Nephron (organoid): ENCODE data around the gene SPRR4.
A peak's percentile ranks its signal among the peaks of the same experiment; 100 is the strongest.

ENCODE experiments used
- H3K27ac Mint-ChIP-seq, 3 experiments: 2 replicates each; pipeline ENCODE4 v1.8.0; 2020; ENCODE audit warnings: mixed read lengths in 3 of 3, mild to moderate bottlenecking in 2 of 3, moderate library complexity in 1 of 3
- H3K27me3 Mint-ChIP-seq: 2 replicates; pipeline ENCODE4 v1.8.0; 2021; ENCODE audit warnings: low read depth, mild to moderate bottlenecking, moderate library complexity, mixed read lengths
- H3K36me3 Mint-ChIP-seq: 2 replicates; pipeline ENCODE4 v1.8.0; 2020; ENCODE audit warnings: low read depth, mixed read lengths
- H3K4me1 Mint-ChIP-seq: 2 replicates; pipeline ENCODE4 v1.8.0; 2020; ENCODE audit warnings: mixed read lengths
- H3K4me3 Mint-ChIP-seq, 3 experiments: 2 replicates each; pipeline ENCODE4 v1.8.0; 2020; ENCODE audit warnings: mild to moderate bottlenecking in 3 of 3, mixed read lengths in 3 of 3, moderate library complexity in 2 of 3
- H3K9me3 Mint-ChIP-seq: 2 replicates; pipeline ENCODE4 v1.8.0; 2020; ENCODE audit warnings: mixed read lengths
- TF ChIP-seq, protein P1 (sequence below), 3 experiments: fragments of 200-600 bp; sonication (generic); IDR thresholded peaks; one replicate each; pipeline ENCODE4 v1.5.0; 2021; ENCODE audit warnings: antibody characterized with exemption in 3 of 3; ENCODE audit not compliant: unreplicated experiment in 3 of 3

The SPRR4 gene

DNA sequence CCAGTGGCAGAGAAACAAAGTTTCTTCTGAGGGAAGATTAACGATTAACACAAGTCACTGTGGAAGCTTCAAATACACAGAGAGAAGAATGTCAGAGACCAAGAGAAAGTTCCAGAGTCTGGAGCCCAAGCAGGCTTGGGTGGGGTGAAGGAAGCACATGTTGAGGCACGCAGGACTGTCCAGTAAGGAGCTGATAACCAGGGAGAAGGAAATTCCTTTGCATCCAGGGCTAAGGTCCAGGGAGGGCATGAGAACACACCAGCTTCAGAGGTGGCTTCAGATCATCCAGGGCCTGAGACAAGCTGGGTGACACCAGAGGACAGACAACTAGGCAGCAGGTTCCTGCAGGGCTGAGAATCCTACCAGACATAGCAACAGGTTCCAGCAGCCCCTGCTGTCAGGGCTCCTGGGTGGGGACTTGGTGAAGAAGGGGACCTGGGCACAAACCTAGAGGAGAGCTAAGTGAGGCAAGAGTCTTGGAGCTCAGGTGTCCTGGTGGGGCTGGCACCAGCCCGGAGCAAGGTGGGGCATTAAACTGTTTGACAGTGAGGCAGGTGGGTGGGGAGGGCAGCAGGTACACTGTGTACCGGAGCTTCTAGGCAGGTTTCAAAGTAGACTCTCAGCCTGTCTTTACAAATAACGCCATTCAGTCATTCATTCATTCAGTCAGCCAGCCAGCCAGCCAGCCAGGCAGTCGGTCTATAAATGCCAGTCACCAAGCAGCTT lies 10.9 kb downstream of the SPRR4 start:
- Mint-ChIP-seq H3K27ac (peak overlapping the region in 2 of 3 experiments; percentile 39 to 82), H3K27me3 (peaks cover 18% of the 10 kb centered on the region), H3K36me3 (no peaks in the 10 kb centered on the region), H3K4me3 (no peak overlapping the region), H3K4me1 (peaks cover 8% of the 10 kb centered on the region), H3K9me3 (no peaks in the 10 kb centered on the region)
- TF ChIP-seq, protein P1, sequence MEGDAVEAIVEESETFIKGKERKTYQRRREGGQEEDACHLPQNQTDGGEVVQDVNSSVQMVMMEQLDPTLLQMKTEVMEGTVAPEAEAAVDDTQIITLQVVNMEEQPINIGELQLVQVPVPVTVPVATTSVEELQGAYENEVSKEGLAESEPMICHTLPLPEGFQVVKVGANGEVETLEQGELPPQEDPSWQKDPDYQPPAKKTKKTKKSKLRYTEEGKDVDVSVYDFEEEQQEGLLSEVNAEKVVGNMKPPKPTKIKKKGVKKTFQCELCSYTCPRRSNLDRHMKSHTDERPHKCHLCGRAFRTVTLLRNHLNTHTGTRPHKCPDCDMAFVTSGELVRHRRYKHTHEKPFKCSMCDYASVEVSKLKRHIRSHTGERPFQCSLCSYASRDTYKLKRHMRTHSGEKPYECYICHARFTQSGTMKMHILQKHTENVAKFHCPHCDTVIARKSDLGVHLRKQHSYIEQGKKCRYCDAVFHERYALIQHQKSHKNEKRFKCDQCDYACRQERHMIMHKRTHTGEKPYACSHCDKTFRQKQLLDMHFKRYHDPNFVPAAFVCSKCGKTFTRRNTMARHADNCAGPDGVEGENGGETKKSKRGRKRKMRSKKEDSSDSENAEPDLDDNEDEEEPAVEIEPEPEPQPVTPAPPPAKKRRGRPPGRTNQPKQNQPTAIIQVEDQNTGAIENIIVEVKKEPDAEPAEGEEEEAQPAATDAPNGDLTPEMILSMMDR (IDR thresholded peaks at IDR 0.05; ENCODE audit: unreplicated experiment in 3 of 3): no peak

DNA sequence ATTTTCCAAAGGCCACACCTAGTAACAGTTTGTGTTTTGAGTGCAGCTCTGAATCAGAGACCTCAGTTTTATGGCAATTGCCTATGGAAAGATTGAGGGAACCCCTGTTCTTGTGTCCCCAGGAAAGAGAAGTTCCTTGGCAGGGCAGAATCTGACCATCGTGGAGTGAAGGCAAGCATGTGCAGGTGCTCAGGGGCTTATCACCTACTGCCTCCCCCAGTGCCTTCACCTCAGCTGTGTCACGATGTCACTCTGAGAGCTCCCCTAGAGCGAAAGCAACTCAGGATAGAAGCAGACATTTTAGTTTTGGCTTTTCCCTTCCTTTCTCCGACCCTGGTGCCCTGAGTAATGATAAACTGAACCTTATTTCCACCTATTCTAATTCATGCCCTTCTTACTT lies 11.6 kb downstream of the SPRR4 start:
- TF ChIP-seq, protein P1 (IDR thresholded peaks at IDR 0.05; ENCODE audit: unreplicated experiment in 3 of 3): no peak
- H3K27ac Mint-ChIP-seq: no peak overlapping the region
- no peaks in the 10 kb centered on the region for H3K36me3 Mint-ChIP-seq

DNA sequence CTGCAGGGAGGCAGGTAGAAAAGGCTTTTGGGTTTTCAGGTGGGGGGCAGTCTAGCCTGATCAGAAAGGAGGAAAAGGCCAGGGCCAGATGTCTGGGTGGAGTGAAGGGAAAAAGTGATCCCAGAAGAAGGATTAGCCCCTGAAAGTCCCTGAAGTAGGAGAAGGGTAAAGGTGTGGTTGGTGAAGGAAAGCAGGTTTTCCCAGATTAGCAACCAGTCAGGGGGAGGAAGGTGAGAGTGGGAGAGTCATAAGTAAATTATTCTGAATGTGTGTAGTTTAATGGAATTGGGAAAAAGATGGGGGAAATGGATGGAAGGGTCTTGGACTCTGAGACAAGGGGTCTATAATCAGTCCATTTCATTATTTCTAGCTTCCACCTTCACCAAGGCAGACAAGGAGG lies 12.8 kb downstream of the SPRR4 start:
- Mint-ChIP-seq H3K27me3 (peaks cover 18% of the 10 kb centered on the region), H3K4me1 (peaks cover 8% of the 10 kb centered on the region), H3K9me3 (no peaks in the 10 kb centered on the region), H3K4me3 (no peak overlapping the region), H3K36me3 (no peaks in the 10 kb centered on the region), H3K27ac (no peak overlapping the region)
- TF ChIP-seq, protein P1 (IDR thresholded peaks at IDR 0.05; ENCODE audit: unreplicated experiment in 3 of 3): no peak

More for the DNA sequence above, 11.6 kb downstream of the SPRR4 start:
- Mint-ChIP-seq H3K4me3 (no peak overlapping the region), H3K4me1 (peaks cover 8% of the 10 kb centered on the region), H3K9me3 (no peaks in the 10 kb centered on the region), H3K27me3 (peaks cover 18% of the 10 kb centered on the region)

DNA sequence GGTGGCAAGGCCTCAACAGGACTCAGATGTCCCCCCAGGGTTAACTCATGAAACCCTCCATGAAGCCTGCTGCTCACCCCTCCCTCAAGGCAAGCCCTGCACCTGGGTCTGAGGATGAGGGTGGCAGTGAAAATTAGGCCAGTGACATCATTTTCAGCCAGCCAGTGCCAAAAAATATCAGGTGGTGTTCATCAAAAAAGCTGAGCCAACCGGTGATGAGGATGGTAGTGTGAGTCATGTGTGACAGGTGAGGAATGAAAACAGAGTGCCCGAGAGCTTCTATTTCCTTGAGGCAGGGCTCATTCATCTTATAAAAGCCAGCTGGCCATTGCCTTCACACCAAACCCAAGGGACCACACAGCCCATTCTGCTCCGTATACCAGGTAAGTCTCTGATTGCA lies 13.3 kb downstream of the SPRR4 start, which contains the start of gene SPRR1A:
SPRR1A (plus strand) TSS at position 339 of the 400 bp plus-strand sequence. CDS start 1,150 bp downstream, outside the sequence.
- no peaks in the 10 kb centered on the region for H3K9me3 Mint-ChIP-seq
- H3K27me3 Mint-ChIP-seq: peaks cover 18% of the 10 kb centered on the region
- H3K27ac Mint-ChIP-seq: no peak within 1 kb of the TSS

DNA sequence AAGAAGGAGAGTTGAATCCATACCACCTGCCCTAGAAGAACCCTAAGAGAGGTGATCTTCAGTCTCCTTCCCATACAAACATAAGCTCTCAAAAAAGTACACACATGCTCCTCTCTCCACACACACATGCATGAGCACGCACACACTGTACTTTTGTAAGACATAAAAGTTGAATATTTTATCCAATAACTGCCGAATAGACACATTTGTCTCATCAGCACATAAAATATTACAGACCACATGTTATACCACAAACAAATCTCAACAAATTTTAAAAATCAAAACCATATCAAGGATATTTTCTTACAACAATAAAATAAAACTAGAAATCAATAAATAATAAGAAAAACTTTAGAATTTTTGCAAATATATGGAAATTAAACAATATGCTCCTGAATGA lies 16.1 kb downstream of the SPRR4 start:
- Mint-ChIP-seq H3K27ac (no peak overlapping the region), H3K9me3 (no peaks in the 10 kb centered on the region), H3K4me3 (no peak overlapping the region), H3K36me3 (no peaks in the 10 kb centered on the region), H3K27me3 (peaks cover 5% of the 10 kb centered on the region), H3K4me1 (peaks cover 8% of the 10 kb centered on the region)
- TF ChIP-seq, protein P1 (IDR thresholded peaks at IDR 0.05; ENCODE audit: unreplicated experiment in 3 of 3): no peak

More for the DNA sequence above, 13.3 kb downstream of the SPRR4 start, which contains the start of gene SPRR1A:
- Mint-ChIP-seq H3K4me1 (peaks cover 8% of the 10 kb centered on the region), H3K4me3 (no peak within 1 kb of the TSS), H3K36me3 (no peaks in the 10 kb centered on the region)
- TF ChIP-seq, protein P1 (IDR thresholded peaks at IDR 0.05; ENCODE audit: unreplicated experiment in 3 of 3): no peak

DNA sequence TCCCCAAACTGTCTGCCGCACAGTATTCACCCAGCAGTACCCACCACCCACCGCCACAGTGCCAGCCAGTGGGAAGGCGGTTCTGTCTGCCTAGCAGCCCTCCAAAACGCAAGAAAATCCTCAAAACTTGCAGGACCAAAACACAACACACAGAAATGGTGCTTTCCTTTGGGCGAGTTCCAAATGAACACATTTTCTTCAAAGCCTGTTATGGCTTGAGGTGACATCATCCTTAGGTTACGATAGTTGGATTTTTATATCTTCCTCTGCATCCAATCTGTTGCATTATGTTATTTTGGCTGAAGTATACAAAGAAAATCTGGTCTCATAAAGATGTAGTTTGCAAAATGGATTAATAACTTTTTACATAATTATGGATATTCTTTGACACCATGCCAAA lies 22.7 kb downstream of the SPRR4 start:
- Mint-ChIP-seq H3K9me3 (peaks cover 6% of the 10 kb centered on the region), H3K4me3 (no peak overlapping the region), H3K27me3 (peaks cover 4% of the 10 kb centered on the region), H3K27ac (no peak overlapping the region), H3K4me1 (no peaks in the 10 kb centered on the region), H3K36me3 (no peaks in the 10 kb centered on the region)
- TF ChIP-seq, protein P1 (IDR thresholded peaks at IDR 0.05; ENCODE audit: unreplicated experiment in 3 of 3): no peak
